GM19240 (cell line): ENCODE data around the gene SLCO2B1.
"Not testable (repeated sequence)": the region's sequence is repeated elsewhere in the genome, so short reads cannot be mapped to it uniquely, and the experiment has no call there.

ENCODE experiments used
- DNase-seq: peaks from one replicate; pipeline ENCODE4 v3.0.0; 2011; ENCODE audit warnings: low spot score; ENCODE audit not compliant: insufficient read length

SLCO2B1 gene

GRCh38 chr11:75150879-75151278, at the start of gene SLCO2B1:
Gene SLCO2B1 (plus strand): TSS chr11:75151107. CDS start chr11:75151382, 275 bp downstream.
- no peak for DNase-seq

GRCh38 chr11:75101424-75102128, 49.3 kb upstream of the SLCO2B1 start:
- DNase-seq = no peak

DNA sequence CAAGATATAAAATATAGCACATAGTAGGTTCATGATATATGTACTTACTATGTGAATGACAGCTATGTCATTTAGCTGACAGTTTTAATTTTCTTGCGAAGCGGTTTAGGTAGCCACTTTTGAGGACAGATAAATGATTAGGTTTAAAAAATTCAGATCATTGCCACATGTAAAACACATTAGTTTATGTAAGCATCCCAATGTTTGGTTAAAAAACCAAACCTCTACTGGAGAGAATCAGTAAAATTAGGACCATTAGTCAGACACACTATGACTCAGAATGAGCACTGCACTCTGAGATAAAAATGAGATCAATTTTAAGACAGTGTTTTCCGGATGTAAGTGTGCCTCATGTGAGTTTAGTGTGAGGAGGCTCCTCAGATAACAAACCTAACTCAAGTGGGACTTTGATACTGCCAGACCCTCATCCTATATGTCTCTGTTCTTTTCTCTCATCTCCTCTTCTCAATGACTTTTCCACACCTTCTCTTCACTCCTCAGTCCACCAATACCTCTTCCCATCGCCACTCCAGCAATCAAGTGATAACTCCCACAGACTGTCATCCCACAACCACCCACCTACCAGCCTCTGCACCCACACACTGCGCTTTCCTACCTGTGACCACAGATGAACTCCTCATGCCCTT, 47.4 kb upstream of the SLCO2B1 start:
- DNase-seq = no peak

- DNase-seq = no peak
Observed at GRCh38 chr11:75105462-75105925, 45.4 kb upstream of the SLCO2B1 start.

DNA sequence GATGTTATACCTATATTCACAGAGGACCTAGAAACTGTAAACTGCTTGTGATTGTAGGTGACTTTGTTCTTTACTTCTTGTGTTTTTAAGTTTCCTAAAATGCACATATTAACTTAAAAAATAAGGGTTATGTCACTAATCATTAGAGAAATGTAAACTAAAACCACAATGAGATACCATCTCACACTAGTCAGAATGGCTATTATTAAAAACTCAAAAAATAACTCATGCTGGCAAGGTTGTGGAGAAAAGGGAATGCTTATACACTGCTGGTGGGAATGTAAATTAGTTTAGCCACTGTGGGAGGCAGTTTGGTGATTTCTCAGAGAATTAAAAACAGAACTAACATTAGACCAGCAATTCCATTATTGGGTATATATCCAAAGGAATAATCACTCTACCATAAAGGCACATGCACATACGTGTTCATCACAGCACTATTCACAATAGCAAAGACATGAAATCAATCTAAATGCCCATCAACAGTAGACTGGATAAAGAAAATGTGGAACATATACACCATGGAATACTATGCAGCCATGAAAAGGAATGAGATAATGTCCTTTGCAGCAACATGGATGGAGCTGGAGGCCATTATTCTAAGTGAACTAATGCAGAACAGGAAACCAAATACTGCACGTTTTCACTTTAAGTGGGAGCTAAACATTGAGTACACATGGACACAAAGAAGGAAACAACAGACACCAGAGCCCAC, 44.8 kb upstream of the SLCO2B1 start:
- not testable (repeated sequence) for DNase-seq

DNA sequence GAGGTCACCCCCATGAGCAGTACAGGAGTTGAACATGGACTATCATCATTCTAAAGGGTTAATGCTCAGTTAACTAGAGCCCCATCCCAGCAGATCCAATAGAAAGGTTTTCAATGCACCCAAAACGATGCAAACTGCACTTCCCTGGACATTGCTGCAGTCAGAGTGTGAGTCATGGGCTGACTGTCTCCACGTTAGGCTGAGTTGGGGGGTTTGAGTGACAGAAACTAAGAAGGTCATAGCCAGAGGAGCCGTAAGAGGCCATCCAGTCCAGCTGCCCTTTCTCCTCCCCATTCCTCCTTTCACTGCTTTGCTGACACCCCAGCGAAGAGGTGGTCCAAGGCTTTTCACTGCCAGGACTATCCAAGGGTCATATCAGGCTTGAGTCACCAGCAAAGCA, 43.7 kb upstream of the SLCO2B1 start:
- DNase-seq = no peak

DNA sequence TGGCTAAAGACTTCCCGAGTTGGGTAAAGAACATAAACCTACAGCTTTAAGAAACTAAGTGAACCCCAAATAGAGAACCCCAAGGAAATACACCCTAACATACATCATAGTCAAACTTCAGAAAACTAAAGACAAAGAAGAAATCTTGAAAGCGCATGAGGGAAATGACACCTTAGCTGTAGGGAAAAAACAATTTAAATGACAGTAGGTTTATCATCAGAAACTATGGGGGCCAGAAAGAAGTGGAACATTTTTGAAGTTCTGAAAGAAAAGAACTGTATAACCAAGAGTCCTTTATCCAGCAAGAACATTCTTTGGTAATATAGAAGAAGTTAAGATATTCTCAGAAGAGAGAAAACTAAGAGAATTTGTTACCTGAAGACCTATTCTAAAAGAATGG, 38.7 kb upstream of the SLCO2B1 start:
- no peak for DNase-seq

- DNase-seq = no peak
Observed at GRCh38 chr11:75113030-75113429, 37.9 kb upstream of the SLCO2B1 start.

DNA sequence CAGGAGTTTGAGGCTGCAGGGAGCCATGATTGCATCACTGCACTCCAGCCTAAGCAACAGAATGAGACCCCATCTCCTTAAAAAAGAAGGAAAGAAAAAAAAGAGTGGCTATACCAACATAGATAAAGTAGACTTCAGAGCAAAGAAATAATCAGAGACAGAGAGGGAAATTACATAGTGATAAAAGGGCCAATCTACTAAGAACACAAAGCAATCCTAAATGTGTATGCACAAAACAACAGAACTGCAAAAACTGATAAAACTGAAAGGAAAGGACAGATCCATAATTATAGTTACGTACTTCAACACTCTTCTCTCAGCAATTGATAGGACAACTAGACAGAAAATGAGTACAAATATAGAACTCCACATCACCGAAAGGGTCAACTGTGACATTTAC, 36.4 kb upstream of the SLCO2B1 start:
- no peak for DNase-seq

- DNase-seq = no peak
Observed at GRCh38 chr11:75118577-75118976, 32.3 kb upstream of the SLCO2B1 start.

DNA sequence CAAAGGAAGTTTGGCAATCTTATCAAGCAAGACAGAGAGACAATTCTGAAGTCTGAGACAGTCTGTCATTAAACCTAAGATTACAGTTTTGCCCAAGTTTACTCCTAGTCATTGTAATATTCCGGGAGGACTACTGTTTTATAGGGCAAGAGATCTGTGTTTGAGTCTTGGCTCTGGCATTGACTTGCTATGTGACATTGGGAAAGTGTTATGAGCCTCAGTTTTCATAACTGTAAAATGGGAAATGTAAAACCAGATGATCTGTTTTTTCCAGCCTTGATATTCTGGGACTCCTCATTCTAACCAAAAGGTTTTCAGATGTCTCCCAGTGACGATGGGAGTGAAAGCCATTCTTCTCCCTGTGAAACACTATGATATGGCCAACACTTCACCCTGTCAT, 24.3 kb upstream of the SLCO2B1 start:
- no peak for DNase-seq

DNA sequence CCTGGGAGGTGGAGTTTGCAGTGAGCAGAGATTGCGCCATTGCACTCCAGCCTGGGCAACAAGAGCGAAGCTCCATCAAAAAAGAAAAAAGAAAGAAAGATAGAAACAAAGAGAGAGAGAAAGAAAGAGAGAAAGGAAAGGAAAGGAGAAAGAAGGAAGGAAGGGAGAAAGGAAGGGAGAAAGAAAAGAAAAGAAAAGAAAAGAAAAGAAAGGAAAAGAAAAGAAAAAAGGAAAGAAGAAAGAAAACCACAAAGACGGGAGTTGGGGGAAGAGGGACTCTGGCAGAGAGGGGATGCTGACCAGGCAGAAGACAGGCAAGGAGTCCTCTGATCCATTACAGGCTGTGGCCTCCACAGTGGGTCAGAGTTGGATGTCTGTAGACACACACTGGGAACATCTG, 18.8 kb upstream of the SLCO2B1 start:
- no peak for DNase-seq

- DNase-seq = no peak
Observed at GRCh38 chr11:75133976-75134375, 16.9 kb upstream of the SLCO2B1 start.

- no peak for DNase-seq
Observed at GRCh38 chr11:75135021-75135650, 15.8 kb upstream of the SLCO2B1 start.

DNA sequence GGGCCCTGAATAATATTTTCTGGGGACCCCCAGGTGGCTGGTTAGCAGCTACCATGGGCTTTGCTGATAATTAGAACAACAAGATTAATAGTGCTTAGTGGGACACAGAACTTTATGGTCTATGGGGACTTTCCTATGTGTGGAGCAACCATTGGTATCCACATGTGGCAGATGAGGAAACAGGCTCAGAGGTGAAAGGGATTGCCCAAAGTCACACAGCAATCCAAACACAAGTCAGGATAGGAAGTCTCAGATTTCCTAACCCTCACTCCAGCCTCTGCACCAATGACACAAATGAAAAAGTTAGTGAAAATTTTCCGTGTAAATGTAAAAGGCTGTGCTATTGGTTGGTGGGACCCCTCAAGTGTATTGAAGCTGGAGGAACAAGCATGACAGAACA, 15.3 kb upstream of the SLCO2B1 start:
- DNase-seq = no peak

- DNase-seq = peak; percentile 70
Observed at GRCh38 chr11:75140269-75141138, 10.4 kb upstream of the SLCO2B1 start.

DNA sequence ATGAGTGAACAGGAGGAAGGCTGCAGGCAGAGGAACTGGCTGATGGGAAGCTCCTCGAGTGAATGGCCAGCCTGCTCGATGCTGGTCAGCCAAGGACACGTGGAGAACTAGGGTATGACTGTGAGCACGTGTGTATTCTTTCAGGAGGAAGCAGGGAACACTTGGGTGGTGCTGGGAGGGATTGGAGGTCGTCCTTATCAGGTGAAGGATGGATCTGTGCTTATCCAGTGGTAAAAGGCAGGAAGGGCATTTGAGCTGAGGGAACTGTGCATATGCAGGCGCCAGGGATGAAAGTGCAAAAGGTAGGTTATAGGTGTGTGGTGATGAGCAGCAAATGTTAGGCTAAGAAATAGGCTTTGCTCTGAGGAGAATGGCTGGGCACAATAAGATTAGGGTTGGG, 9.7 kb upstream of the SLCO2B1 start:
- no peak for DNase-seq

- peak; percentile 43 for DNase-seq
Observed at GRCh38 chr11:75142714-75143419, 8.0 kb upstream of the SLCO2B1 start.

- DNase-seq = no peak
Observed at GRCh38 chr11:75143420-75143731, 7.5 kb upstream of the SLCO2B1 start.

- DNase-seq = no peak
Observed at GRCh38 chr11:75144716-75145014, 6.2 kb upstream of the SLCO2B1 start.
